ENCODE results near the gene RNU7-1.
A peak's percentile ranks its signal among the peaks of the same experiment; 100 is the strongest.

Gene RNU7-1

GRCh38 chr12:6938353-6939190 lies 5.0 kb upstream of the RNU7-1 start:
- Histone ChIP-seq H3K27me3 (ENCODE audit: control insufficient read depth in 2 of 2, insufficient read depth in 2 of 2, low read length in 2 of 2) (no peaks in the 10 kb centered on the region), H3K36me3 (ENCODE audit: control insufficient read depth in 2 of 2, insufficient read depth in 2 of 2, low read length in 2 of 2) (peaks cover 10 to 37% of the 10 kb centered on the region in 2 donors), H3K9me3 (ENCODE audit: control insufficient read depth in 2 of 2, low read length in 2 of 2) (no peaks in the 10 kb centered on the region), H3K4me1 (ENCODE audit: control insufficient read depth in 2 of 2, insufficient read depth in 2 of 2, low read length in 2 of 2) (peaks cover 23 to 32% of the 10 kb centered on the region in 2 donors), H3K27ac (ENCODE audit: low read depth in 2 of 2, low read length in 2 of 2) (peak overlapping the region; percentile 94 to 95), H3K9ac (ENCODE audit: low read depth in 1 of 2, low read length in 2 of 2) (peak overlapping the region; percentile 49 to 90), H3K4me3 (ENCODE audit: low read length in 2 of 2) (peak overlapping the region; percentile 51 to 75)

DNA sequence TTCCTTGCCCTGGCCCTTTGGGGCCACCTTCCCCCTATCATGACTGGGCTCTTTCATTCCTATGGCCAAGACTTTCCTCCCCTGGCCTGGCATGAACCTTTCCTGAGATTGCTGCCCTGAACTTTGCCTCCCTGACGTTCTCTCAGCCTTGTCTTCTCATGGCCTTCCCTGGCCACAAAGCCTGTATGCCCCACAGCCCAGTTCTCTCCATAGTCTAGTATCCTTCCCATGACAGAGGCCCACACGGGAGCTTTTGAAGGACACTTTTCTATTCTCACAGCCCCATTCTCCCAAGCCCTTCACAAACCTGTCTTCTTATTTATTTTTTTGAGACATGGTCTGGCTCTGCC lies 4.5 kb upstream of the RNU7-1 start:
- Histone ChIP-seq H3K4me3 (ENCODE audit: low read length in 2 of 2) (no peak overlapping the region), H3K36me3 (ENCODE audit: control insufficient read depth in 2 of 2, insufficient read depth in 2 of 2, low read length in 2 of 2) (peaks cover 10 to 31% of the 10 kb centered on the region in 2 donors), H3K9ac (ENCODE audit: low read depth in 1 of 2, low read length in 2 of 2) (no peak overlapping the region), H3K9me3 (ENCODE audit: control insufficient read depth in 2 of 2, low read length in 2 of 2) (no peaks in the 10 kb centered on the region), H3K4me1 (ENCODE audit: control insufficient read depth in 2 of 2, insufficient read depth in 2 of 2, low read length in 2 of 2) (peaks cover 20 to 27% of the 10 kb centered on the region in 2 donors), H3K27ac (ENCODE audit: low read depth in 2 of 2, low read length in 2 of 2) (no peak overlapping the region), H3K27me3 (ENCODE audit: control insufficient read depth in 2 of 2, insufficient read depth in 2 of 2, low read length in 2 of 2) (no peaks in the 10 kb centered on the region)

DNA sequence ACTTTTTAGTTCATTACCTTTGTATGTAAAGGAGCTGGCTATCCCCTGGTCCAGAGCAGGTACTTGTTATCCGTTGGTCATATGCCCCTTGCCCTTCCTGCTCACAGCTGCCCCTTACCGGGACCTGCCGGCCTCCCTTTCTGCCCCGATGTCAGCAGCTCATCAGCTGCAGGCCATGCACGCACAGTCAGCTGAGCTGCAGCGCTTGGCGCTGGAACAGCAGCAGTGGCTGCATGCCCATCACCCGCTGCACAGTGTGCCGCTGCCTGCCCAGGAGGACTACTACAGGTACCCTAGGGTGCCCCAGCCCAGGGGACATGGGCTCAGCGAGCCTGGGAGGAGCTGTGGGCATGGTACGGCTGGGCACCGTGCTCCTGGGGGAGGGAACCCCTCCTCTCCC lies 2.3 kb upstream of the RNU7-1 start:
- no peak overlapping the region for H3K9ac ChIP-seq (ENCODE audit: low read depth in 1 of 2, low read length in 2 of 2)
- H3K27me3 ChIP-seq (ENCODE audit: control insufficient read depth in 2 of 2, insufficient read depth in 2 of 2, low read length in 2 of 2): no peaks in the 10 kb centered on the region
- H3K4me1 ChIP-seq (ENCODE audit: control insufficient read depth in 2 of 2, insufficient read depth in 2 of 2, low read length in 2 of 2): peaks cover 41% of the 10 kb centered on the region in 2 donors
- H3K9me3 ChIP-seq (ENCODE audit: control insufficient read depth in 2 of 2, low read length in 2 of 2): no peaks in the 10 kb centered on the region
- no peak overlapping the region for H3K27ac ChIP-seq (ENCODE audit: low read depth in 2 of 2, low read length in 2 of 2)
- peaks cover 10 to 14% of the 10 kb centered on the region in 2 donors for H3K36me3 ChIP-seq (ENCODE audit: control insufficient read depth in 2 of 2, insufficient read depth in 2 of 2, low read length in 2 of 2)
- no peak overlapping the region for H3K4me3 ChIP-seq (ENCODE audit: low read length in 2 of 2)

- Histone ChIP-seq H3K4me3 (ENCODE audit: low read length in 2 of 2) (no peak overlapping the region), H3K27ac (ENCODE audit: low read depth in 2 of 2, low read length in 2 of 2) (no peak overlapping the region), H3K9ac (ENCODE audit: low read depth in 1 of 2, low read length in 2 of 2) (no peak overlapping the region), H3K4me1 (ENCODE audit: control insufficient read depth in 2 of 2, insufficient read depth in 2 of 2, low read length in 2 of 2) (peaks cover 42 to 44% of the 10 kb centered on the region in 2 donors), H3K9me3 (ENCODE audit: control insufficient read depth in 2 of 2, low read length in 2 of 2) (no peaks in the 10 kb centered on the region), H3K27me3 (ENCODE audit: control insufficient read depth in 2 of 2, insufficient read depth in 2 of 2, low read length in 2 of 2) (no peaks in the 10 kb centered on the region), H3K36me3 (ENCODE audit: control insufficient read depth in 2 of 2, insufficient read depth in 2 of 2, low read length in 2 of 2) (peaks cover 10 to 14% of the 10 kb centered on the region in 2 donors)
Measured at GRCh38 chr12:6941782-6942181, 1.8 kb upstream of the RNU7-1 start.

DNA sequence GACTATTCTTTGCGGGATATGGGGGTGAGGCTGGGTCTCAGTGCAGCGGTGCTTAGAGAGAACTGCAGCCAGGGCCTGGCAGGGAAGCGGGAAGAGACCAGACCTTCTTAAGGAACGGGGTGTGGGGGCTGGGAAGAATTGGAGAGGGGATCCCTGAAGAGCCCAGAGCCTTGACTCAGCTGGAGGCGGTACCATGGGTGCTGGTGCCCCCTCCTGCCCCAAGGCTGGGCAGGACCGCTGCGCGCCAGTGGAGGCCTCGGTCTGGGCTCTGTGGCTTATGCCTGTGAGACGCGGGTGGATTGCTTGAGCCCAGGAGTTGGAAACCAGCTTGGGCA lies 1.3 kb upstream of the RNU7-1 start:
- Histone ChIP-seq H3K27ac (ENCODE audit: low read depth in 2 of 2, low read length in 2 of 2) (peak overlapping the region in 1 of 2 donors; percentile 100), H3K4me1 (ENCODE audit: control insufficient read depth in 2 of 2, insufficient read depth in 2 of 2, low read length in 2 of 2) (peaks cover 42 to 44% of the 10 kb centered on the region in 2 donors), H3K4me3 (ENCODE audit: low read length in 2 of 2) (no peak overlapping the region), H3K9ac (ENCODE audit: low read depth in 1 of 2, low read length in 2 of 2) (no peak overlapping the region), H3K9me3 (ENCODE audit: control insufficient read depth in 2 of 2, low read length in 2 of 2) (no peaks in the 10 kb centered on the region), H3K27me3 (ENCODE audit: control insufficient read depth in 2 of 2, insufficient read depth in 2 of 2, low read length in 2 of 2) (no peaks in the 10 kb centered on the region), H3K36me3 (ENCODE audit: control insufficient read depth in 2 of 2, insufficient read depth in 2 of 2, low read length in 2 of 2) (peaks cover 10 to 14% of the 10 kb centered on the region in 2 donors)

GRCh38 chr12:6943389-6943721 lies 261 bp upstream of the RNU7-1 start:
- H3K27me3 ChIP-seq (ENCODE audit: control insufficient read depth in 2 of 2, insufficient read depth in 2 of 2, low read length in 2 of 2): no peaks in the 10 kb centered on the region
- peak overlapping the region; percentile 88 to 91 for H3K4me3 ChIP-seq (ENCODE audit: low read length in 2 of 2)
- peak overlapping the region; percentile 98 to 100 for H3K27ac ChIP-seq (ENCODE audit: low read depth in 2 of 2, low read length in 2 of 2)
- peak overlapping the region; percentile 96 to 97 for H3K9ac ChIP-seq (ENCODE audit: low read depth in 1 of 2, low read length in 2 of 2)
- no peaks in the 10 kb centered on the region for H3K9me3 ChIP-seq (ENCODE audit: control insufficient read depth in 2 of 2, low read length in 2 of 2)
- H3K36me3 ChIP-seq (ENCODE audit: control insufficient read depth in 2 of 2, insufficient read depth in 2 of 2, low read length in 2 of 2): peaks cover 10 to 14% of the 10 kb centered on the region in 2 donors
- H3K4me1 ChIP-seq (ENCODE audit: control insufficient read depth in 2 of 2, insufficient read depth in 2 of 2, low read length in 2 of 2): peaks cover 39 to 40% of the 10 kb centered on the region in 2 donors

DNA sequence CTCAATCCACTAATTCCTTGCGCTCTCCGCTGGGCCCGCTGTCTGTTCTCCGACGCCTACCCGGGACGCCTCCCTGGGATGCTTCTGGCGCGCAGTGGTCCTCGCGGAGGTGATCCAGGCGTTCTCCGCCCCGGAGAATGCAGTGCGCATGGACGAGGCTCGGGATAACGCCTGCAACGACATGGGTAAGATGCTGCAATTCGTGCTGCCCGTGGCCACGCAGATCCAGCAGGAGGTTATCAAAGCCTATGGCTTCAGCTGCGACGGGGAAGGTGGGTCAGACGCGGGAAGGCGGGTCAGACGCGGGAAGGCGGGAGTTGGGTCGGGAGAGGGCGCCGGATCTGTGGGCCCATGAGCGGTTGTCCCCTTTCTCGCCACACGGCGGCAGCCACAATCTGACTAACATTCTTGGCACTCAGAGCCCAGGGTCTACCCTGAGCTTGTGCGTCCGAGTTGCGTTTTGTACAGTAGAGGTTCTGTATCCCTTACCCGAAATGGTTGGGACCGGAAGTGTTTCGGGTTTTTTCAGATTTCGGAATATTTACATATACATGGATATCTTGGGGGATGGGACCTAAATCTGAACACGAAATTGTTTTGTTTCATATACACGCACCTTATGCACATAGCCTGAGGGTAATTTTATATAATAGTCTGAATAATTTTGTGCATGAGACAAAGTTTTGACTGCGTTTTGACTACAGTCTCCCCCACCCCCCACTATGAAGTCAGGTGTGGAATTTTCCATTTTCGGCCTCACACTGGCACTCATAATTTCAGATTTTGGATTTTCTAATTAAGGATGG lies 968 bp downstream of the RNU7-1 start:
- peaks cover 10 to 14% of the 10 kb centered on the region in 2 donors for H3K36me3 ChIP-seq (ENCODE audit: control insufficient read depth in 2 of 2, insufficient read depth in 2 of 2, low read length in 2 of 2)
- H3K27ac ChIP-seq (ENCODE audit: low read depth in 2 of 2, low read length in 2 of 2): peak overlapping the region; percentile 98 to 100
- peak overlapping the region; percentile 88 to 91 for H3K4me3 ChIP-seq (ENCODE audit: low read length in 2 of 2)
- H3K9ac ChIP-seq (ENCODE audit: low read depth in 1 of 2, low read length in 2 of 2): peak overlapping the region; percentile 96 to 97
- no peaks in the 10 kb centered on the region for H3K27me3 ChIP-seq (ENCODE audit: control insufficient read depth in 2 of 2, insufficient read depth in 2 of 2, low read length in 2 of 2)
- H3K9me3 ChIP-seq (ENCODE audit: control insufficient read depth in 2 of 2, low read length in 2 of 2): no peaks in the 10 kb centered on the region
- H3K4me1 ChIP-seq (ENCODE audit: control insufficient read depth in 2 of 2, insufficient read depth in 2 of 2, low read length in 2 of 2): peaks cover 41 to 44% of the 10 kb centered on the region in 2 donors

GRCh38 chr12:6945613-6946012 lies 2.0 kb downstream of the RNU7-1 start:
- no peaks in the 10 kb centered on the region for H3K27me3 ChIP-seq (ENCODE audit: control insufficient read depth in 2 of 2, insufficient read depth in 2 of 2, low read length in 2 of 2)
- peaks cover 9 to 10% of the 10 kb centered on the region in 2 donors for H3K36me3 ChIP-seq (ENCODE audit: control insufficient read depth in 2 of 2, insufficient read depth in 2 of 2, low read length in 2 of 2)
- H3K4me1 ChIP-seq (ENCODE audit: control insufficient read depth in 2 of 2, insufficient read depth in 2 of 2, low read length in 2 of 2): peaks cover 45 to 49% of the 10 kb centered on the region in 2 donors
- peak overlapping the region; percentile 63 to 96 for H3K9ac ChIP-seq (ENCODE audit: low read depth in 1 of 2, low read length in 2 of 2)
- H3K9me3 ChIP-seq (ENCODE audit: control insufficient read depth in 2 of 2, low read length in 2 of 2): no peaks in the 10 kb centered on the region
- peak overlapping the region; percentile 98 to 100 for H3K27ac ChIP-seq (ENCODE audit: low read depth in 2 of 2, low read length in 2 of 2)
- peak overlapping the region; percentile 58 to 80 for H3K4me3 ChIP-seq (ENCODE audit: low read length in 2 of 2)

DNA sequence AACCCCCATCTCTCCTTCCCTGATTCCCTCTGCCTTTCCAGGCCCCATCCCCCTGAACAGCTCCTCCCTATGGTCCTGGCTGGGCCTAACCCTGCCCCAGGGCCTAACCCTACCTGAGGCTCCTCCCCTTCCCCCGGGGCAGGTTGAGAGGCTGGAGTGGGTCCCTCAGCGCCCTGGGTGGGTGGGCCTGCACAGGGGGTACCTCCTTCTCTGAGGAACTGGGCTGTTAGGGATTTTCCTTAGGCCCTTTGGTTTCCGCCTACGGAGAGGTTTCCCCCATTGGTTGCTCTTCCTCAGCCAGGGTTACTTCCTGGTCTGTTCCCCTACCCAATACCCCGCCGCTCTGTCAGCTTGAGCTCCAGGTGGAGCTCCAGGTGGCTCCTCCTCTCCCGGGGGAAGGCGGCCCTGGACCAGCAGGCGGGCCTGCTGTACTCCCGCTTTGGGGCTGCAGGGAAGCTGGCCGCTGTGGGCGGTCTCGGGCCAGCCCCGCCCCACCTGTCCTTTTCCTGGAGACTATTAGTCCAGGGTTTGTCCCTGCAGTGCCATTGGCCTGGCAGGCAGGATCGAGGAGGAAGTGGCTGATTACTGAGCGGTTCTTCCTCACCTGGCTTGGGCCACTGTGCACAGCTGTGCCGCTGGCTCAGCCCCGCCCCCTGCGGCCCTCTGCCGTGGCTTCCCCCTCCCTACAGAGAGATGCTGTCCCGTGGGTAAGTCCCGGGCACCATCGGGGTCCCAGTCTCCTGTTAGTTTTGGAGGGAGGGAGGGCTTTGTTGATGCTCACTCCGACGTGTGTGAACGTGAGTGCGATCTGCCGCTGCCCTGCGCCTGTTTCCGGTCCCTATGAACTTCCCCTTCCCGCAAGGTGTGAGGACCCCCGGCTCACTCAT lies 2.7 kb downstream of the RNU7-1 start:
- peaks cover 4 to 6% of the 10 kb centered on the region in 2 donors for H3K36me3 ChIP-seq (ENCODE audit: control insufficient read depth in 2 of 2, insufficient read depth in 2 of 2, low read length in 2 of 2)
- peak overlapping the region; percentile 63 to 96 for H3K9ac ChIP-seq (ENCODE audit: low read depth in 1 of 2, low read length in 2 of 2)
- no peaks in the 10 kb centered on the region for H3K9me3 ChIP-seq (ENCODE audit: control insufficient read depth in 2 of 2, low read length in 2 of 2)
- peak overlapping the region; percentile 98 to 100 for H3K27ac ChIP-seq (ENCODE audit: low read depth in 2 of 2, low read length in 2 of 2)
- no peaks in the 10 kb centered on the region for H3K27me3 ChIP-seq (ENCODE audit: control insufficient read depth in 2 of 2, insufficient read depth in 2 of 2, low read length in 2 of 2)
- peaks cover 49 to 52% of the 10 kb centered on the region in 2 donors for H3K4me1 ChIP-seq (ENCODE audit: control insufficient read depth in 2 of 2, insufficient read depth in 2 of 2, low read length in 2 of 2)
- H3K4me3 ChIP-seq (ENCODE audit: low read length in 2 of 2): peak overlapping the region; percentile 77 to 80

All from mucosa of rectum (tissue), 2 donors.